Kidney (tissue), 22 donors: ENCODE measurements around the gene ACVR2B. TPM values are rescaled to one million over a fixed set of nuclear protein-coding genes. Genes with fewer than 3 reads are reported as not detected.
"Not testable (repeated sequence)": the region's sequence is repeated elsewhere in the genome, so short reads cannot be mapped to it uniquely, and the experiment has no call there.

Experiments used
- DNase-seq, 5 donors: peaks; one replicate each; pipeline ENCODE4 v3.0.0-alpha.2; 2013 to 2020
- FAIRE-seq: peaks from 2 replicates; lab custom pipeline; 2012; peaks lifted over from hg19 to GRCh38; lab: Jason Lieb, UNC
- H3K27ac ChIP-seq, 2 donors: one replicate each; pipeline ENCODE4 v1.7.0; 2013; ENCODE audit warnings: low read depth in 2 of 2, low read length in 2 of 2, inconsistent platforms in 1 of 2
- H3K27me3 ChIP-seq: one replicate; pipeline ENCODE4 v1.7.1; 2013; ENCODE audit warnings: low read length, inconsistent platforms; ENCODE audit not compliant: control insufficient read depth, insufficient read depth
- H3K36me3 ChIP-seq, 3 donors: one replicate each; pipeline versions ENCODE4 v1.7.0 to v1.7.1; 2013; ENCODE audit warnings: low read length in 3 of 3, control low read depth in 1 of 3, inconsistent platforms in 1 of 3; ENCODE audit not compliant: insufficient read depth in 3 of 3, control insufficient read depth in 2 of 3
- H3K4me1 ChIP-seq, 3 donors: one replicate each; pipeline versions ENCODE4 v1.7.0 to v1.7.1; 2013; ENCODE audit warnings: low read length in 3 of 3, inconsistent platforms in 1 of 3, low read depth in 1 of 3; ENCODE audit not compliant: control insufficient read depth in 2 of 3, insufficient read depth in 2 of 3
- H3K4me3 ChIP-seq, 3 donors: one replicate each; pipeline versions ENCODE4 v1.7.0 to v1.8.1; 2013; ENCODE audit warnings: low read length in 3 of 3, control low read depth in 1 of 3, inconsistent platforms in 1 of 3
- H3K9ac ChIP-seq, 3 donors: one replicate each; pipeline versions ENCODE4 v1.7.0 to v1.7.1; 2013; ENCODE audit warnings: low read length in 3 of 3, control low read depth in 1 of 3, inconsistent platforms in 1 of 3
- H3K9me3 ChIP-seq, 3 donors: one replicate each; pipeline versions ENCODE4 v1.7.0 to v1.7.1; 2013; ENCODE audit warnings: low read length in 3 of 3, control low read depth in 1 of 3, inconsistent platforms in 1 of 3; ENCODE audit not compliant: control insufficient read depth in 2 of 3, insufficient read depth in 1 of 3
- CTCF ChIP-seq: IDR thresholded peaks from 3 replicates; pipeline ENCODE4 v1.5.1; 2012; ENCODE audit warnings: mild to moderate bottlenecking, moderate library complexity, borderline replicate concordance; ENCODE audit not compliant: insufficient read depth; ENCODE audit errors: extremely low read depth
- intact Hi-C: fragments of 100-400 bp; cut with DNase I; formaldehyde crosslinking; loops from one replicate; pipeline ENCODE4 v1.11.1; 2022
- long read RNA-seq, 10 donors: library from polyadenylated mRNA in 1 of 10; unstranded in 1 of 10; transcript quantifications; one replicate each; pipeline ENCODE4 v2.0.0 and lab custom pipeline, GENCODE V29; 2021 to 2026
- polyA plus RNA-seq: library from polyadenylated mRNA; stranded (reverse); fragments of 350-450 nt; fragmentation: Illumina TruSeq; extraction: RNeasy Lipid Tissue Mini Kit (QIAGEN cat#74804); gene quantifications from one replicate; pipeline ENCODE4 v1.2.3, GENCODE V29; 2014; ENCODE audit warnings: low read depth, low replicate concordance; ENCODE audit not compliant: insufficient read depth
- total RNA-seq: library from RNA; stranded (reverse); fragmentation: NEBNext Ultra II Directional; extraction: Animal tissue kit (Norgen Biotek cat#: 25700); gene quantifications from one replicate; pipeline ENCODE4 v1.2.1, GENCODE V29; 2021
- donor health status: control.
- donor health status: control.
- donor health status: control.
- donor health status: control.
- donor health status: control.
- donor health status: DM: yes; HTN: yes; CAD: no.
- donor health status: Normal renal cell carcinoma (clear cell type).

Gene ACVR2B
- total RNA-seq (11.2 TPM), polyA plus RNA-seq (1.2 TPM)
- long read RNA-seq, donor 1, result 0 reads
- long read RNA-seq, donor 2, full-length matches to known transcripts, result 3 of 3 reads
- long read RNA-seq, donor 2, partial matches to known transcripts, result 0 of 3 reads
- long read RNA-seq, donor 2, other reads (novel, unspliced or antisense), result 0 of 3 reads
- long read RNA-seq, donor 3, full-length matches to known transcripts, result 1 of 1 reads
- long read RNA-seq, donor 3, partial matches to known transcripts, result 0 of 1 reads
- long read RNA-seq, donor 3, other reads (novel, unspliced or antisense), result 0 of 1 reads
- long read RNA-seq, donor 4, full-length matches to known transcripts, result 3 of 3 reads
- long read RNA-seq, donor 4, partial matches to known transcripts, result 0 of 3 reads
- long read RNA-seq, donor 4, other reads (novel, unspliced or antisense), result 0 of 3 reads
- long read RNA-seq, donor 5, full-length matches to known transcripts, result 1 of 1 reads
- long read RNA-seq, donor 5, partial matches to known transcripts, result 0 of 1 reads
- long read RNA-seq, donor 5, other reads (novel, unspliced or antisense), result 0 of 1 reads
- long read RNA-seq, donor 6, result 0 reads
- long read RNA-seq, donor 7, full-length matches to known transcripts, result 4 of 8 reads
- long read RNA-seq, donor 7, partial matches to known transcripts, result 1 of 8 reads
- long read RNA-seq, donor 7, other reads (novel, unspliced or antisense), result 3 of 8 reads
- long read RNA-seq, donor 8, result 0 reads
- long read RNA-seq, donor 9, full-length matches to known transcripts, result 1 of 1 reads
- long read RNA-seq, donor 9, partial matches to known transcripts, result 0 of 1 reads
- long read RNA-seq, donor 9, other reads (novel, unspliced or antisense), result 0 of 1 reads
- long read RNA-seq, donor 10, full-length matches to known transcripts, result 1 of 1 reads
- long read RNA-seq, donor 10, partial matches to known transcripts, result 0 of 1 reads
- long read RNA-seq, donor 10, other reads (novel, unspliced or antisense), result 0 of 1 reads

GRCh38 chr3:38453075-38453912, at the start of gene ACVR2B:
Gene ACVR2B, plus strand, starts transcription at chr3:38453890. Its CDS starts 433 bp downstream, at chr3:38454323.
- no peaks in the 10 kb centered on the region for H3K36me3 ChIP-seq
- intact Hi-C loops, result no loop called here
- H3K27me3 ChIP-seq, result no peaks in the 10 kb centered on the region
- H3K4me3 ChIP-seq, result peak within 1 kb of the TSS; percentile 73 to 91 (median 73)
- H3K9me3 ChIP-seq, result no peaks in the 10 kb centered on the region
- DNase-seq (peak; percentile 92 to 97 (median 96)), FAIRE-seq (no peak)
- peaks cover 3 to 29% (median 23%) of the 10 kb centered on the region in 3 donors for H3K4me1 ChIP-seq
- H3K9ac ChIP-seq, result peak within 1 kb of the TSS; percentile 58 to 68 (median 64)
- no peak for TF ChIP-seq CTCF
- H3K27ac ChIP-seq, result peak within 1 kb of the TSS; percentile 75 to 85

DNA sequence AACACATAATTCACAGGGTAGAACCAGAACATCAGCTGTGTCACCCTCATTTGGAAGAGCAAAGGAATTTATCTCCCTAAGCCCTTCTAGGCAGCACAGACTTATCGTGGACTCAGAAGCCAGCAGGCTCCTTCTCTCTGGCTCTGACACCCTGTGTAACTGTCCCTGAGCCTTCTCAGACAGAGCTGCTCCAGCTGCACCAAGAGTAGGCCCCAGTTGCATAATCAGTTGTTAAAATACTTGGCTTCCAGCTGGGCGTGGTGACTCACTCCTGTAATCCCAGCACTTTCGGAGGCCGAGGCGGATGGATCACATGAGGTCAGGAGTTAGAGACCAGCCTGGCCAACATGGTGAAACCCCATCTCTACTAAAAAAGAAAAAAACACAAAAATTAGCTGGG, 49.4 kb upstream of the ACVR2B start:
- intact Hi-C loops, result no loop called here
- Histone ChIP-seq H3K9me3 (no peaks in the 10 kb centered on the region), H3K4me3 (no peak overlapping the region), H3K27me3 (no peaks in the 10 kb centered on the region), H3K9ac (no peak overlapping the region), H3K27ac (no peak overlapping the region), H3K36me3 (peaks cover 2 to 35% (median 22%) of the 10 kb centered on the region in 3 donors), H3K4me1 (no peaks in the 10 kb centered on the region)
- FAIRE-seq (no peak), DNase-seq (no peak)
- no peak for TF ChIP-seq CTCF

GRCh38 chr3:38411591-38411990, 42.1 kb upstream of the ACVR2B start:
- Histone ChIP-seq H3K9me3 (no peaks in the 10 kb centered on the region), H3K9ac (no peak overlapping the region), H3K4me1 (no peaks in the 10 kb centered on the region), H3K27me3 (no peaks in the 10 kb centered on the region), H3K27ac (no peak overlapping the region), H3K36me3 (no peaks in the 10 kb centered on the region), H3K4me3 (no peak overlapping the region)
- no peak for DNase-seq
- no peak for TF ChIP-seq CTCF
- intact Hi-C loops, result no loop called here
- FAIRE-seq, result no peak

DNA sequence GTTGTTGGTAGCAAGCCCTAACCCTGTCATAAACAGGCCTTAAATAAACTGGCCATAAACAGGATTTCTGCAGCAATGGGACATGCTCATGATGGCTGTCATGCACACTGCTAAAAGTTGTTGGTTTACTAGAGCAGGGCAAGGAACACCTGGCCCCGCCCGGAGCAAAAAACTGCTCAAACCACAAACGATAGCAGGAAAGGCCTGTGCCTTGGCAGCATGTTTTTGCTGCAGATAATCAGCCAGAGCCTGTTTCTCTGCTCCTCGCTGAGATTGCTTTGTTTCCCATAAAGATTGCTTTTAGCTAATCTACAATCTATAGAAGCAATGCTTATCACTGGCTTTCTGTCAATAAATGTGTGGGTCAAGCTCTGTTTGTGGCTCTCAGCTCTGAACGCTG, 32.9 kb upstream of the ACVR2B start:
- H3K4me3 ChIP-seq, H3K9ac ChIP-seq, FAIRE-seq, H3K27ac ChIP-seq, H3K27me3 ChIP-seq, DNase-seq, intact Hi-C loops, H3K9me3 ChIP-seq, H3K36me3 ChIP-seq, H3K4me1 ChIP-seq: not testable (repeated sequence)
